CD4-positive, alpha-beta T cell treated with Interleukin-1 beta for 1 hour (primary cell): ENCODE measurements around the gene TPP1.
A peak's percentile ranks its signal among the peaks of the same experiment; 100 is the strongest.

Source experiments
- DNase-seq, 2 donors: peaks; one replicate each; pipeline ENCODE4 v3.0.0-alpha.2; 2020 to 2022

Gene TPP1

GRCh38 chr11:6646918-6647679 lies 27.9 kb upstream of the TPP1 start:
- DNase-seq: peak; percentile 36 to 40

GRCh38 chr11:6646576-6646917 lies 27.3 kb upstream of the TPP1 start:
- no peak for DNase-seq

GRCh38 chr11:6646071-6646470 lies 26.8 kb upstream of the TPP1 start:
- DNase-seq: no peak

- no peak for DNase-seq
Observed at GRCh38 chr11:6642957-6643356, 23.7 kb upstream of the TPP1 start.

- DNase-seq: no peak
Observed at GRCh38 chr11:6640985-6641701, 21.9 kb upstream of the TPP1 start.

- DNase-seq: no peak
Observed at GRCh38 chr11:6640036-6640984, 21.1 kb upstream of the TPP1 start.

- DNase-seq: no peak
Observed at GRCh38 chr11:6638429-6638828, 19.2 kb upstream of the TPP1 start.

- no peak for DNase-seq
Observed at GRCh38 chr11:6637871-6638270, 18.6 kb upstream of the TPP1 start.

- DNase-seq: no peak
Observed at GRCh38 chr11:6636480-6636879, 17.3 kb upstream of the TPP1 start.

- DNase-seq: no peak
Observed at GRCh38 chr11:6635082-6635932, 16.1 kb upstream of the TPP1 start.

GRCh38 chr11:6634534-6634933 lies 15.3 kb upstream of the TPP1 start:
- DNase-seq: no peak

- no peak for DNase-seq
Observed at GRCh38 chr11:6633422-6634408, 14.5 kb upstream of the TPP1 start.

- no peak for DNase-seq
Observed at GRCh38 chr11:6632116-6633073, 13.2 kb upstream of the TPP1 start.

GRCh38 chr11:6631361-6631890 lies 12.2 kb upstream of the TPP1 start:
- DNase-seq: no peak

GRCh38 chr11:6630632-6631291 lies 11.5 kb upstream of the TPP1 start:
- DNase-seq: no peak

- no peak for DNase-seq
Observed at GRCh38 chr11:6629892-6630631, 10.8 kb upstream of the TPP1 start.

GRCh38 chr11:6629573-6629891 lies 10.3 kb upstream of the TPP1 start:
- DNase-seq: no peak

- DNase-seq: no peak
Observed at GRCh38 chr11:6628526-6628925, 9.3 kb upstream of the TPP1 start.
